Adrenal gland (tissue), 5 donors: ENCODE results near the gene TMEM270.

Experiments
- CTCF ChIP-seq, 6 experiments: fragments of 450-650 bp in 4 of 6; fragments of 200-600 bp in 2 of 6; sonication (generic) in 1 of 6; IDR thresholded peaks; 1 replicate in 5 of 6; 2 replicates in 1 of 6; pipeline versions ENCODE4 v1.5.1 to v1.8.0; 2016 to 2021; ENCODE audit warnings: antibody characterized with exemption in 6 of 6, mild to moderate bottlenecking in 2 of 6, moderate library complexity in 1 of 6
- POLR2A ChIP-seq, 2 donors: fragments of 450-650 bp; IDR thresholded peaks; one replicate each; pipeline ENCODE4 v1.6.1; 2017; ENCODE audit warnings: antibody characterized with exemption in 2 of 2, mild to moderate bottlenecking in 2 of 2, moderate library complexity in 1 of 2
- donor health status: DM: no; HTN: no; CAD: no.

- no peak for TF ChIP-seq POLR2A (IDR thresholded peaks at IDR 0.05)
- TF ChIP-seq CTCF (IDR thresholded peaks at IDR 0.05) = no peak
These were observed 21.1 kb downstream of the TMEM270 start for GRCh38 chr7:73882047-73882402.
